Right ventricle myocardium superior (tissue), 1 donor: ENCODE data around the gene TMEM181. TPM values are rescaled to one million over a fixed set of nuclear protein-coding genes. Genes with fewer than 3 reads are reported as not detected.

Source experiments
- microRNA-seq: library from miRNA; unstranded; fragments of <30 nt; microRNA quantifications from one replicate; pipeline ENCODE4 v1.2.0, GENCODE V29; 2020
- total RNA-seq: library from RNA; stranded (reverse); fragmentation: NEBNext Ultra II Directional; extraction: Animal tissue kit (Norgen Biotek cat#: 25700); gene quantifications from one replicate; pipeline ENCODE4 v1.2.1, GENCODE V29; 2021
- donor health status: DM: no; HTN: yes; CAD: no; lungs with severe emphysema.

The TMEM181 gene
- total RNA-seq, 1 donor from 2014 or later = 8.8 TPM

Small RNA genes within 50 kb of the gene (microRNA-seq; reads per million reads assigned to microRNA genes)
- not detected for gene MIR7161

Other genes with a start within 250 kb of the TMEM181 start
- 98.2 TPM for gene TULP4, start 247.6 kb upstream of the TMEM181 start, total RNA-seq
- gene DYNLT1, start 84.7 kb downstream of the TMEM181 start, total RNA-seq = 128 TPM
- 11.7 TPM for gene SYTL3, start 90.0 kb downstream of the TMEM181 start, total RNA-seq